A673 (cell line): Measurements from ENCODE around the gene ATP10A. TPM values are rescaled to one million over a fixed set of nuclear protein-coding genes. Genes with fewer than 3 reads are reported as not detected.

Experiments used
- BruUV-seq: library from RNA; stranded (reverse); fragments of 400-500 nt; replicated peaks from 2 replicates; lab custom pipeline; 2021; lab: Mats Ljungman, UMichigan
- CTCF ChIA-PET: fragments of 300-600 bp; sonication (Branson Sonifier 250); formaldehyde crosslinking; loops from one replicate; lab custom pipeline; 2022; ENCODE audit warnings: antibody characterized with exemption; lab: Charles Lee
- POLR2A ChIA-PET: fragments of 300-600 bp; sonication (Branson Sonifier 250); formaldehyde crosslinking; loops from one replicate; lab custom pipeline; 2022; ENCODE audit warnings: antibody characterized with exemption; ENCODE audit not compliant: low non-redundant PET; lab: Charles Lee
- DNase-seq: peaks from one replicate; pipeline ENCODE4 v3.0.0-alpha.2; 2015; ENCODE audit warnings: low spot score
- H3K27ac ChIP-seq: fragments of 200-600 bp; sonication (generic); 2 replicates; pipeline ENCODE4 v1.5.1; 2016; ENCODE audit warnings: mixed run types, low read depth, mild to moderate bottlenecking, mixed read lengths, antibody characterized with exemption, low read length; ENCODE audit not compliant: poor library complexity, severe bottlenecking
- H3K27me3 ChIP-seq: fragments of 200-600 bp; sonication (generic); replicated peaks from 2 replicates; pipeline ENCODE4 v1.6.1; 2017; ENCODE audit warnings: mixed run types, low read depth, mild to moderate bottlenecking, mixed read lengths, antibody characterized with exemption, low read length; ENCODE audit not compliant: insufficient read depth, poor library complexity
- H3K36me3 ChIP-seq: fragments of 200-600 bp; sonication (generic); 2 replicates; pipeline ENCODE4 v1.6.1; 2016; ENCODE audit warnings: mixed run types, mild to moderate bottlenecking, mixed read lengths, antibody characterized with exemption, low read length; ENCODE audit not compliant: insufficient read depth, poor library complexity, severe bottlenecking
- H3K4me1 ChIP-seq: fragments of 200-600 bp; sonication (generic); 2 replicates; pipeline ENCODE4 v1.6.1; 2017; ENCODE audit warnings: mixed run types, mild to moderate bottlenecking, mixed read lengths, antibody characterized with exemption, low read length; ENCODE audit not compliant: insufficient read depth, poor library complexity, severe bottlenecking
- H3K4me3 ChIP-seq: fragments of 200-600 bp; sonication (generic); 2 replicates; pipeline ENCODE4 v1.5.1; 2016; ENCODE audit warnings: low read depth, mixed run types, mild to moderate bottlenecking, mixed read lengths, low read length; ENCODE audit not compliant: poor library complexity, severe bottlenecking
- H3K9me3 ChIP-seq: fragments of 200-600 bp; sonication (generic); 2 replicates; pipeline ENCODE4 v1.6.1; 2016; ENCODE audit warnings: mixed run types, low read depth, mild to moderate bottlenecking, mixed read lengths, antibody characterized with exemption, low read length; ENCODE audit not compliant: poor library complexity, severe bottlenecking
- CTCF ChIP-seq: fragments of 300-800, 200-600 bp; sonication (generic); conservative IDR thresholded peaks from 2 replicates; pipeline ENCODE4 v1.5.1; 2017; ENCODE audit warnings: low read depth, mild to moderate bottlenecking, antibody characterized with exemption, low read length, moderate library complexity, mixed read lengths
- EZH2 ChIP-seq: fragments of 200-600 bp; sonication (generic); IDR thresholded peaks from 2 replicates; pipeline ENCODE4 v1.6.1; 2017; ENCODE audit warnings: borderline replicate concordance, low read depth, mild to moderate bottlenecking, mixed read lengths, antibody characterized with exemption, low read length; ENCODE audit not compliant: poor library complexity, severe bottlenecking
- intact Hi-C: fragments of 100-400 bp; cut with micrococcal nuclease; formaldehyde crosslinking; loops from one replicate; pipeline ENCODE4 v1.10.0; 2022; ENCODE audit not compliant: unreplicated experiment
- total RNA-seq: library from RNA; stranded (reverse); gene quantifications from 2 replicates; pipeline ENCODE4 v1.2.3, GENCODE V29; 2021

ATP10A gene
- total RNA-seq, 1 experiment from 2014 or later: not detected

GRCh38 chr15:25675396-25675795 lies 187.7 kb downstream of the ATP10A start:
- peaks cover 14% of the 10 kb centered on the region for H3K9me3 ChIP-seq
- H3K4me1 ChIP-seq: no peaks in the 10 kb centered on the region
- no TSS peak for BruUV-seq
- H3K36me3 ChIP-seq: no peaks in the 10 kb centered on the region
- DNase-seq: no peak
- TF ChIP-seq EZH2 (no peak), CTCF (no peak)
- H3K4me3 ChIP-seq: no peak overlapping the region
- ChIA-PET CTCF (no interaction called here), POLR2A (no interaction called here)
- no peaks in the 10 kb centered on the region for H3K27me3 ChIP-seq
- intact Hi-C loops: no loop called here
- no peak overlapping the region for H3K27ac ChIP-seq

GRCh38 chr15:25674913-25675312 lies 188.2 kb downstream of the ATP10A start:
- intact Hi-C loops: no loop called here

GRCh38 chr15:25673972-25674371 lies 189.2 kb downstream of the ATP10A start:
- no peak for TF ChIP-seq EZH2
- POLR2A ChIA-PET: no interaction called here
- no peak for DNase-seq
- no peak overlapping the region for H3K4me3 ChIP-seq
- no TSS peak for BruUV-seq
- intact Hi-C loops: no loop called here
- H3K27ac ChIP-seq: no peak overlapping the region
- peaks cover 11% of the 10 kb centered on the region for H3K9me3 ChIP-seq
- no peaks in the 10 kb centered on the region for H3K27me3 ChIP-seq
- H3K4me1 ChIP-seq: no peaks in the 10 kb centered on the region
- CTCF ChIA-PET: no interaction called here
- no peaks in the 10 kb centered on the region for H3K36me3 ChIP-seq

More at GRCh38 chr15:25674913-25675312, 188.2 kb downstream of the ATP10A start:
- Histone ChIP-seq H3K4me1 (no peaks in the 10 kb centered on the region), H3K9me3 (peaks cover 17% of the 10 kb centered on the region), H3K27me3 (no peaks in the 10 kb centered on the region), H3K27ac (no peak overlapping the region), H3K36me3 (no peaks in the 10 kb centered on the region), H3K4me3 (no peak overlapping the region)
- CTCF ChIA-PET: no interaction called here
- POLR2A ChIA-PET: no interaction called here
- no TSS peak for BruUV-seq
- TF ChIP-seq CTCF (no peak), EZH2 (no peak)
- no peak for DNase-seq

GRCh38 chr15:25673351-25673750 lies 189.8 kb downstream of the ATP10A start:
- no peak for DNase-seq

More at GRCh38 chr15:25673351-25673750, 189.8 kb downstream of the ATP10A start:
- no peaks in the 10 kb centered on the region for H3K27me3 ChIP-seq
- intact Hi-C loops: no loop called here
- H3K4me3 ChIP-seq: no peak overlapping the region
- TF ChIP-seq EZH2 (no peak), CTCF (no peak)
- ChIA-PET POLR2A (no interaction called here), CTCF (no interaction called here)
- H3K36me3 ChIP-seq: no peaks in the 10 kb centered on the region
- peaks cover 11% of the 10 kb centered on the region for H3K9me3 ChIP-seq
- H3K4me1 ChIP-seq: no peaks in the 10 kb centered on the region
- no peak overlapping the region for H3K27ac ChIP-seq
- no TSS peak for BruUV-seq
